GM12878 (cell line): ENCODE measurements around the gene EZH2. TPM values are rescaled to one million over a fixed set of nuclear protein-coding genes. Genes with fewer than 3 reads are reported as not detected.

Source experiments
- ATAC-seq: fragments of 200-7000 bp; cut with Tn5 transposase; 3 replicates; pipeline ENCODE4 v1.9.1; 2020; ENCODE audit warnings: mild to moderate bottlenecking, moderate library complexity
- BruUV-seq: library from RNA; stranded (reverse); fragments of 400-500 nt; replicated peaks from 2 replicates; lab custom pipeline; 2021; lab: Mats Ljungman, UMichigan
- CTCF ChIA-PET: fragments of 300-600 bp; sonication (Branson Sonifier 250); formaldehyde crosslinking; extraction: SDS; loops from one replicate; lab custom pipeline; 2021; ENCODE audit warnings: inconsistent platforms; lab: Yijun Ruan, JAX
- POLR2A ChIA-PET: fragments of 350-600 bp; formaldehyde crosslinking; extraction: SDS; loops from one replicate; lab custom pipeline; 2021; ENCODE audit warnings: inconsistent platforms; lab: Charles Lee
- RAD21 ChIA-PET: fragments of 300-600 bp; sonication (Branson Sonifier 250); formaldehyde crosslinking; loops from one replicate; lab custom pipeline; 2023; ENCODE audit warnings: antibody characterized with exemption; ENCODE audit not compliant: unreplicated experiment; lab: Charles Lee
- SMC1A ChIA-PET: fragments of 300-600 bp; sonication (Branson Sonifier 250); formaldehyde crosslinking; loops from one replicate; lab custom pipeline; 2023; ENCODE audit not compliant: unreplicated experiment, uncharacterized antibody; lab: Charles Lee
- DNase-seq: peaks from one replicate; pipeline ENCODE4 v3.0.0-alpha.2; 2011; ENCODE audit warnings: low read depth, low spot score
- FAIRE-seq: peaks from 3 replicates; lab custom pipeline; 2011; peaks lifted over from hg19 to GRCh38; lab: Jason Lieb, UNC
- H2AFZ ChIP-seq: 2 replicates; pipeline ENCODE4 v1.6.0; 2011; ENCODE audit warnings: low read depth, low read length, control low read depth; ENCODE audit not compliant: control insufficient read depth
- H3K27ac ChIP-seq: 2 replicates; pipeline ENCODE4 v1.5.1; 2011; ENCODE audit warnings: control low read depth; ENCODE audit not compliant: control insufficient read depth, insufficient read depth
- H3K27me3 ChIP-seq, 2 experiments: replicated peaks in 1 of 2; 2 replicates each; pipeline versions ENCODE4 v1.6.0 to v1.6.1; 2011; ENCODE audit warnings: low read length in 1 of 2; ENCODE audit not compliant: control insufficient read depth in 2 of 2, insufficient read depth in 2 of 2
- H3K36me3 ChIP-seq, 2 experiments: 2 replicates each; pipeline ENCODE4 v1.5.1; 2011; ENCODE audit warnings: low read length in 1 of 2; ENCODE audit not compliant: control insufficient read depth in 2 of 2, insufficient read depth in 2 of 2
- H3K4me1 ChIP-seq: 2 replicates; pipeline ENCODE4 v1.6.1; 2011; ENCODE audit warnings: mild to moderate bottlenecking, low read length, moderate library complexity, mixed read lengths; ENCODE audit not compliant: control insufficient read depth, insufficient read depth
- H3K4me2 ChIP-seq: 2 replicates; pipeline ENCODE4 v1.6.0; 2011; ENCODE audit warnings: control low read depth; ENCODE audit not compliant: control insufficient read depth, insufficient read depth
- H3K4me3 ChIP-seq: fragments of 200-600 bp; sonication (generic); 2 replicates; pipeline ENCODE4 v1.5.1; 2016
- H3K79me2 ChIP-seq: 2 replicates; pipeline ENCODE4 v1.6.0; 2011; ENCODE audit warnings: low read length; ENCODE audit not compliant: control insufficient read depth, insufficient read depth
- H3K9ac ChIP-seq: 2 replicates; pipeline ENCODE4 v1.8.0; 2011; ENCODE audit warnings: low read length, control low read depth, mixed read lengths; ENCODE audit not compliant: control insufficient read depth, insufficient read depth
- H3K9me3 ChIP-seq: replicated peaks from 3 replicates; pipeline ENCODE4 v1.5.1; 2011; ENCODE audit warnings: mild to moderate bottlenecking, low read length; ENCODE audit not compliant: control insufficient read depth, insufficient read depth
- H4K20me1 ChIP-seq: 2 replicates; pipeline ENCODE4 v1.6.0; 2011; ENCODE audit not compliant: control insufficient read depth, insufficient read depth
- CBX3 ChIP-seq: fragments of 200-600 bp; sonication (generic); IDR thresholded peaks from 2 replicates; pipeline ENCODE4 v1.6.1; 2016; ENCODE audit warnings: low read depth, borderline replicate concordance
- DPF2 ChIP-seq: fragments of 450-650 bp; IDR thresholded peaks from 2 replicates; pipeline ENCODE4 v1.6.1; 2017; ENCODE audit warnings: mild to moderate bottlenecking
- EGR1 ChIP-seq, 2 experiments: IDR thresholded peaks; 1 replicate in 1 of 2; 2 replicates in 1 of 2; pipeline ENCODE4 v1.6.1; 2011 to 2012; ENCODE audit warnings: low read depth in 2 of 2, low read length in 2 of 2, borderline replicate concordance in 1 of 2, mild to moderate bottlenecking in 1 of 2, moderate library complexity in 1 of 2
- FOXK2 ChIP-seq: fragments of 450-650 bp; IDR thresholded peaks from 2 replicates; pipeline ENCODE4 v1.6.1; 2017; ENCODE audit warnings: mild to moderate bottlenecking, moderate library complexity
- IKZF1 ChIP-seq: fragments of 450-650 bp; conservative IDR thresholded peaks from 2 replicates; pipeline ENCODE4 v1.6.1; 2017; ENCODE audit warnings: antibody characterized with exemption, mild to moderate bottlenecking
- RAD21 ChIP-seq: IDR thresholded peaks from 2 replicates; pipeline ENCODE4 v1.6.1; 2011; ENCODE audit warnings: mild to moderate bottlenecking, low read depth, low read length, moderate library complexity; ENCODE audit not compliant: insufficient read depth
- RUNX3 ChIP-seq: IDR thresholded peaks from 2 replicates; pipeline ENCODE4 v1.6.1; 2012; ENCODE audit warnings: low read length, inconsistent platforms
- SMAD5 ChIP-seq: IDR thresholded peaks from 2 replicates; pipeline ENCODE4 v1.6.1; 2016; ENCODE audit warnings: antibody characterized with exemption, low read depth
- STAT3 ChIP-seq: IDR thresholded peaks from 2 replicates; pipeline ENCODE4 v1.6.1; 2011; ENCODE audit warnings: low read depth, low read length, improper control_type of control experiment
- SUZ12 ChIP-seq: fragments of 200-600 bp; sonication (generic); IDR thresholded peaks from one replicate; pipeline ENCODE4 v1.6.1; 2018; ENCODE audit warnings: antibody characterized with exemption, mild to moderate bottlenecking; ENCODE audit not compliant: unreplicated experiment
- TCF3 ChIP-seq: IDR thresholded peaks from 2 replicates; pipeline ENCODE4 v1.6.1; 2012; ENCODE audit warnings: low read depth, mild to moderate bottlenecking, low read length, borderline replicate concordance; ENCODE audit not compliant: insufficient read depth
- ZBED1 ChIP-seq: IDR thresholded peaks from 2 replicates; pipeline ENCODE4 v1.6.1; 2016; ENCODE audit warnings: borderline replicate concordance
- WGBS: methylation state at CpG from one replicate; pipeline ENCODE4 v1.1.6; 2016; ENCODE audit warnings: low lambda C conversion rate; ENCODE audit not compliant: insufficient replicate concordance, insufficient coverage; ENCODE audit errors: missing lambda C conversion rate; 5-methylcytosine and 5-hydroxymethylcytosine counted together
- in situ Hi-C: fragments of 300-500 bp; cut with MboI; formaldehyde crosslinking; loops from 9 replicates; pipeline ENCODE4 v1.14.3; 2018; ENCODE audit warnings: mixed read lengths
- intact Hi-C: fragments of 100-400 bp; cut with micrococcal nuclease; formaldehyde crosslinking; loops from one replicate; pipeline ENCODE4 v1.14.2; 2022; ENCODE audit not compliant: unreplicated experiment
- polyA plus RNA-seq, 11 experiments: library from polyadenylated mRNA; depleted of rRNA in 4 of 11; unstranded in 6 of 11; stranded (reverse) in 5 of 11; fragments of >200 nt; fragmentation: Nextera tagmentation in 4 of 11; fragmentation: Illumina TruSeq in 1 of 11; extraction: Ambion mirVana in 4 of 11; extraction: Trizol in 1 of 11; gene quantifications; 1 replicate in 1 of 11; 2 replicates in 10 of 11; pipeline versions ENCODE4 v1.2.1 to v1.2.3, GENCODE V29; 2011 to 2016; ENCODE audit warnings: inconsistent platforms in 2 of 11, missing spikeins in 2 of 11, low read depth in 1 of 11
- total RNA-seq, 4 experiments: library from RNA; depleted of rRNA in 3 of 4; stranded (reverse); fragments of >200 nt in 3 of 4; fragmentation: Illumina TruSeq in 1 of 4; extraction: Trizol in 1 of 4; gene quantifications; 2 replicates each; pipeline versions ENCODE4 v1.2.1 to v1.2.3, GENCODE V29; 2013 to 2021
- TF ChIP-seq, protein P1 (sequence below): fragments of 450-650 bp; conservative IDR thresholded peaks from 2 replicates; pipeline ENCODE4 v1.6.1; 2017; ENCODE audit warnings: mild to moderate bottlenecking, moderate library complexity

EZH2 gene
- total and polyA plus RNA-seq, 10 of the 15 experiments (the other 5 are each of a cell fraction or from before 2014, with no cell fraction given) = 19.4 to 69.6 (median 40.8) TPM

DNA sequence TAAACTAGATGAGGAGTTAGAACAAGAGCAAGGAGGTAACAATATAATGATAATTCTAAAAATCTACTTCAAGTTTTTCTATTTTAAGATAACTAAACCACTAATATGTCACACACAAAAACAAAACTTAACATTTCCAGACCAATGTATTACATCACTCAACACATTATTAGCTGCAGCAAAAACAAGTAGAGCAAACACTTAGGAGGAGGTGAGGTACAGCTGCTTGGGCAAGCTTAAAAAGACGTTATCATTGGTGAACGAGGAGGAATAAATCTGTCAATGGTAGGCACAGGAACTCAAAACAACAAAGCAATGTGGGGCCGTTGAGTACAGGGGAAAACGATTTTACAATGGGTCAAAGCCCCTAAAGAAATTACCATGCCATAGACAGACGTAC, 58.8 kb downstream of the EZH2 start (continued):
- TF ChIP-seq SMAD5 (no peak), RUNX3 (no peak), RAD21 (no peak)

DNA sequence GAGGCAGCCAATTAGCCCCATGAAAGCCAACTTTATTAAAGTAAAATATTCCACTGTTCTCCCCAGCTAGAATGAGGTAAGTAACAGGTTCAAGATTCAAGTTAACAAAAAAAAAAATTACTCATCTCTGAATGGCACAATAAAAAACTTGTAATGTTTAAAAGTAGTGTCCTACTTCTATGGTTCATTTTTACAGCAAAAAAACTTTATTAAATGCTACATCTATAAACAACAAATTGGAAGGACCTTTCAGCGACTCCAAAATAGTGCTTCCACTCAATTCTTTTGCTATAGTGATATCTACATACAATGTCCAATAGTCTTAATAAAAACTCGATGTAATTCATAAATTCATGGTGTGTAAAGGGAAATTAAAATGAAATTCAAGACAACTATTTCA, 59.2 kb downstream of the EZH2 start:
- ChIA-PET CTCF (no interaction called here), RAD21 (no interaction called here), SMC1A (interaction anchor here (0.9 kb wide), 2 partner anchors 11 to 21 kb away, joined by 3 read pairs; no protein-coding TSS in a partner anchor), POLR2A (no interaction called here)
- Histone ChIP-seq H3K36me3 (peaks cover 0 to 13% of the 10 kb centered on the region in 2 experiments; a peak in 3 of 4 replicates), H3K27ac (no peak overlapping the region), H3K27me3 (no peaks in the 10 kb centered on the region), H2AFZ (no peak overlapping the region), H3K9me3 (no peaks in the 10 kb centered on the region), H3K79me2 (no peaks in the 10 kb centered on the region), H4K20me1 (no peaks in the 10 kb centered on the region), H3K9ac (no peak overlapping the region), H3K4me2 (no peak overlapping the region), H3K4me3 (no peak overlapping the region), H3K4me1 (no peaks in the 10 kb centered on the region)
- no TSS peak for BruUV-seq
- ATAC-seq (no peak), FAIRE-seq (no peak), DNase-seq (no peak)
- TF ChIP-seq TCF3 (no peak), STAT3 (no peak)
- intact Hi-C loops = no loop called here
- in situ Hi-C loops = no loop called here
- 100% methylated on average over 2 of the region's 2 CpGs for WGBS

DNA sequence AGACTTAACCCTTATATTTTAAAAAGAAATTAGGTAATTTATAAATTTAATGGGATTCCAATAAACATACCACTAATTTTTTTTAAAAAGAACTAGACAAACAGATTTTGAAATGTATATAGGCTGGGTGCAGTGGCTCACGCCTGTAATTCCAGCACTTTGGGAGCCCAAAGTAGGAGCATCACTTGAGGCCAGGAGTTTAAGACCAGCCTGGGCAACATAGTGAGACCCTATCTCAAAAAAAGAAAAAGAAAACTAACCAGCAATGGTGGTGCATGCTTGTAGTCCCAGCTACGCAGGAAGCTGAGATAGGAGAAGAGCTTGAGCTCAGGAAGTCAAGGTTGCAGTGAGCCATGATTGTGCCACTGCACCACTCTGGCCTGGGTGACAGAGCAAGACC, 62.7 kb downstream of the EZH2 start:
- Histone ChIP-seq H3K36me3 (peaks cover 5 to 30% of the 10 kb centered on the region in 2 experiments), H3K27me3 (no peaks in the 10 kb centered on the region), H3K4me3 (no peak overlapping the region), H3K79me2 (no peaks in the 10 kb centered on the region), H3K9ac (no peak overlapping the region), H3K9me3 (no peaks in the 10 kb centered on the region), H3K27ac (no peak overlapping the region), H3K4me2 (no peak overlapping the region), H3K4me1 (no peaks in the 10 kb centered on the region), H2AFZ (no peak overlapping the region), H4K20me1 (no peaks in the 10 kb centered on the region)
- WGBS = 92% methylated on average over 2 of the region's 2 CpGs
- no peak for ATAC-seq
- POLR2A ChIA-PET = no interaction called here
- intact Hi-C loops (no loop called here), in situ Hi-C loops (no loop called here)
- CTCF ChIA-PET = no interaction called here
- no peak for DNase-seq
- FAIRE-seq = no peak
- RAD21 ChIA-PET = no interaction called here
- BruUV-seq = no TSS peak
- SMC1A ChIA-PET = no interaction called here
- TF ChIP-seq IKZF1 (no peak), ZBED1 (no peak), CBX3 (no peak), SUZ12 (no peak), EGR1 (IDR thresholded peaks at IDR 0.05; ENCODE audit: borderline replicate concordance in 1 of 2, low read depth in 2 of 2, low read length in 2 of 2) (no peak), FOXK2 (no peak), DPF2 (no peak), RAD21 (no peak)
- TF ChIP-seq, protein P1, sequence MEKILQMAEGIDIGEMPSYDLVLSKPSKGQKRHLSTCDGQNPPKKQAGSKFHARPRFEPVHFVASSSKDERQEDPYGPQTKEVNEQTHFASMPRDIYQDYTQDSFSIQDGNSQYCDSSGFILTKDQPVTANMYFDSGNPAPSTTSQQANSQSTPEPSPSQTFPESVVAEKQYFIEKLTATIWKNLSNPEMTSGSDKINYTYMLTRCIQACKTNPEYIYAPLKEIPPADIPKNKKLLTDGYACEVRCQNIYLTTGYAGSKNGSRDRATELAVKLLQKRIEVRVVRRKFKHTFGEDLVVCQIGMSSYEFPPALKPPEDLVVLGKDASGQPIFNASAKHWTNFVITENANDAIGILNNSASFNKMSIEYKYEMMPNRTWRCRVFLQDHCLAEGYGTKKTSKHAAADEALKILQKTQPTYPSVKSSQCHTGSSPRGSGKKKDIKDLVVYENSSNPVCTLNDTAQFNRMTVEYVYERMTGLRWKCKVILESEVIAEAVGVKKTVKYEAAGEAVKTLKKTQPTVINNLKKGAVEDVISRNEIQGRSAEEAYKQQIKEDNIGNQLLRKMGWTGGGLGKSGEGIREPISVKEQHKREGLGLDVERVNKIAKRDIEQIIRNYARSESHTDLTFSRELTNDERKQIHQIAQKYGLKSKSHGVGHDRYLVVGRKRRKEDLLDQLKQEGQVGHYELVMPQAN = no peak
